DOHH2 (cell line): ENCODE results near the gene SMC6.

Experiments
- EZH2phosphoT487 ChIP-seq: fragments of 200-600 bp; sonication (generic); IDR thresholded peaks from 2 replicates; pipeline ENCODE4 v1.6.1; 2017; ENCODE audit warnings: borderline replicate concordance, mild to moderate bottlenecking, antibody characterized with exemption, low read length, moderate library complexity, mixed read lengths
- TF ChIP-seq, protein P1 (sequence below): fragments of 200-600 bp; sonication (generic); IDR thresholded peaks from one replicate; pipeline ENCODE4 v1.5.1; 2014; ENCODE audit warnings: antibody characterized with exemption, mild to moderate bottlenecking, low read depth, low read length; ENCODE audit not compliant: poor library complexity, severe bottlenecking

DNA sequence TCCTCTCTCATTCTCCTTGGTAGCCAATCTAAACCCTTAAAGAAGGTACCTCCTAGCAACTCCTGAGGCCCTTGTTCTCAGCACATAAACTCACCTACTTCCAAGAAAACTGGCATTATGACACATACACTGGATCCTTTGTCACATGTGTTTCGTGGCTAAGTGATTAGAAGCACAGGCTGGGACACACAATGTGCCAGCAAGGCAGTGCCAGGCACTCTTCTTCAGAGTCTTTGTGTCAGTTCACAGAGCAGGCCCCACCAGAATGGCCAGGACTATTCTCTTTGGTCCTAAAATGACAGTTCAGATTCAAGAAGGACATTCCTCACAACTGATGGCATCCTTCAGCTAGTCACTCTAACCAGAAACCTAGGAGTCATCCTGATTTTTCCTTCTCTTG lies 40.3 kb downstream of the SMC6 start:
- TF ChIP-seq, protein P1, sequence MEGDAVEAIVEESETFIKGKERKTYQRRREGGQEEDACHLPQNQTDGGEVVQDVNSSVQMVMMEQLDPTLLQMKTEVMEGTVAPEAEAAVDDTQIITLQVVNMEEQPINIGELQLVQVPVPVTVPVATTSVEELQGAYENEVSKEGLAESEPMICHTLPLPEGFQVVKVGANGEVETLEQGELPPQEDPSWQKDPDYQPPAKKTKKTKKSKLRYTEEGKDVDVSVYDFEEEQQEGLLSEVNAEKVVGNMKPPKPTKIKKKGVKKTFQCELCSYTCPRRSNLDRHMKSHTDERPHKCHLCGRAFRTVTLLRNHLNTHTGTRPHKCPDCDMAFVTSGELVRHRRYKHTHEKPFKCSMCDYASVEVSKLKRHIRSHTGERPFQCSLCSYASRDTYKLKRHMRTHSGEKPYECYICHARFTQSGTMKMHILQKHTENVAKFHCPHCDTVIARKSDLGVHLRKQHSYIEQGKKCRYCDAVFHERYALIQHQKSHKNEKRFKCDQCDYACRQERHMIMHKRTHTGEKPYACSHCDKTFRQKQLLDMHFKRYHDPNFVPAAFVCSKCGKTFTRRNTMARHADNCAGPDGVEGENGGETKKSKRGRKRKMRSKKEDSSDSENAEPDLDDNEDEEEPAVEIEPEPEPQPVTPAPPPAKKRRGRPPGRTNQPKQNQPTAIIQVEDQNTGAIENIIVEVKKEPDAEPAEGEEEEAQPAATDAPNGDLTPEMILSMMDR: no peak
- no peak for TF ChIP-seq EZH2phosphoT487
